HCEC 1CT (cell line): ENCODE results near the gene MEFV.
"Not testable (repeated sequence)": the region's sequence is repeated elsewhere in the genome, so short reads cannot be mapped to it uniquely, and the experiment has no call there.

ENCODE experiments used
- DNase-seq: peaks from one replicate; pipeline ENCODE4 v3.0.0-alpha.2; 2017

MEFV gene

DNA sequence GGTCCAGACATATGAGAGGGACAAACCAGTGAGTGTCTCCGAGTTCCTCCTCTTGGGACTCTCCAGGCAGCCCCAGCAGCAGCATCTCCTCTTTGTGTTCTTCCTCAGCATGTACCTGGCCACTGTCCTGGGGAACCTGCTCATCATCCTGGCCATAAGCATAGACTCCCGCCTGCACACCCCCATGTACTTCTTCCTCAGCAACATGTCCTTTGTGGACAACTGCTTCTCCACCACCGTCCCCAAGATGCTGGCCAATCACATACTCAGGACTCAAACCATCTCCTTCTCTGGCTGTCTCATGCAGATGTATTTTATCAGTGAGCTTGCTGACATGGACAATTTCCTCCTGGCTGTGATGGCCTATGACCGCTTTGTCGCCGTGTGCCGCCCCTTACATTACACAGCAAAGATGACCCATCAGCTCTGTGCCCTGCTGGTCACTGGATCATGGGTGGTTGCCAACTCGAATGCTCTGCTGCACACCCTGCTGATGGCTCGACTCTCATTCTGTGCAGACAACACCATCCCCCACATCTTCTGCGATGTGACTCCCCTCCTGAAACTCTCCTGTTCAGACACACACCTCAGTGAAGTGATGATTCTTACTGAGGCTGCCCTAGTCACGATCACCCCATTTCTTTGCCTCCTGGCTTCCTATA, 40.7 kb downstream of the MEFV start:
- no peak for DNase-seq

- DNase-seq: peak; percentile 10
Observed at GRCh38 chr16:3214904-3215600, 41.4 kb downstream of the MEFV start.

DNA sequence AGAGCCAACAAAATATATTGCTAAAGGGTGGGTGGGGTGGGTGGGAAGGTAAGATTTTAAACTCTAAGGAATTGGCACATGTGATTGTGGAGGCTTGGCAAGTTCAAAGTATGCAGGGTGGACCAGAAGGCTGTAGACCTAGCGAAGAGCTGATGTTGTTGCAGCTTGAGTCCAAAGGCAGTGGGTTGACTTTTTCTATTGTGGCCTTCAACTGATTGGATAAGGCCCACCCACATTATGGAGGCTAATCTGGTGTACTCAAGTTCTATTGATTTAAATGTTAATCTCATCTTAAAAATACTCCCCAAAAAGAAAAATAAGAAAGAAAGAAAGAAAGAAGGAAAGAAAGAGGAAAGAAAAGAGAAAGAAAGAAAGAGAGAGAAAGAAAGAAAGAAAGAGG, 43.9 kb downstream of the MEFV start:
- no peak for DNase-seq

- DNase-seq: no peak
Observed at GRCh38 chr16:3212006-3212405, 44.4 kb downstream of the MEFV start.

GRCh38 chr16:3207086-3207953, 49.1 kb downstream of the MEFV start:
- no peak for DNase-seq

GRCh38 chr16:3205939-3206338, 50.5 kb downstream of the MEFV start:
- DNase-seq: not testable (repeated sequence)

DNA sequence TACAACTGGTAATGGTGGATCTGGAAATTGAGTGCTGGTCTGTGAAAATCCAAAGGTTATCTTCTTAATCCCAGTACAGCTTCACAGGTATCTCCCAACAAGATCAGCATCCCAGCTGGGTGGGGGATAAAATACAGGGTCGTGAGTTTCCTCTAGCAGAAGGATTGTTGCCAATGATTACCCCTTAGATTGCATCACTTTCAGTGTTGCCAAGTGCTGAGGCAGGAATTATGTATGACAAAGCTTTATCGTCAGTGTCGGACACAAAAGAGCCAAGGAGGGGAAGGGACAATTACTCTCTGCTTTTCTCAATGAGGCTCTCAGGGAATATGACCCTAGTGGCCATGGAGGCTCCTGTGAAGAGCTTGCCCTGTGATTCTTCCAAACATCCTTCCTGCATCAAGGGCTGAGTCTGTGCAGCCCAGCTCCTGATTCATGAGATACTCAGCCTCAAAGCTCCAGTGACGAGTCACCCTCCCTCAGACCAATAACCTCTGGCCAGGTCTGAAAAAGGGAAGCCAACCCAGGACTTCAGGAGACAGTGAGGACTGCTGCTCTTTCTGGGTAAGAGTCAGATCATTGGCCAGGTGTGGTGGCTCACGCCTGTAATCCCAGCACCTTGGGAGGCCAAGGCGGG, 53.4 kb downstream of the MEFV start:
- DNase-seq: no peak

GRCh38 chr16:3198334-3199072, 57.9 kb downstream of the MEFV start:
- no peak for DNase-seq

DNA sequence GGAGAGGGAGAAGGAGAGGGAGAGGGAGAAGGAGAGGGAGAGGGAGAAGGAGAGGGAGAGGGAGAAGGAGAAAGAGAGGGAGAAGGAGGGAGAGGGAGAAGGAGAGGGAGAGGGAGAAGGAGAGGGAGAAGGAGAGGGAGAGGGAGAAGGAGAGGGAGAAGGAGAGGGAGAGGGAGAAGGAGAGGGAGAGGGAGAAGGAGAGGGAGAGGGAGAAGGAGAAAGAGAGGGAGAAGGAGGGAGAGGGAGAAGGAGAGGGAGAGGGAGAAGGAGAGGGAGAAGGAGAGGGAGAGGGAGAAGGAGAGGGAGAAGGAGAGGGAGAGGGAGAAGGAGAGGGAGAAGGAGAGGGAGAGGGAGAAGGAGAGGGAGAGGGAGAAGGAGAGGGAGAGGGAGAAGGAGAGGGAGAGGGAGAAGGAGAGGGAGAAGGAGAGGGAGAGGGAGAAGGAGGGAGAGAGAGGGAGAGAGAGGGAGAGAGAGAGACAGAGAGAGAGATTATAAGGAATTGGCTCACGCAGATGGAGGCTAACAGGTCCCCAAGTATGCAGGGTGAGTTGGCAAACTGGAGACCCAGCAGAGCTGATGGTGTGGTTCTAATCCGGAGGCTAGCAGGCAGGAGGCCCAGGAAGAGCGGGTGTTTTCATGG, 58.6 kb downstream of the MEFV start:
- DNase-seq: not testable (repeated sequence)

DNA sequence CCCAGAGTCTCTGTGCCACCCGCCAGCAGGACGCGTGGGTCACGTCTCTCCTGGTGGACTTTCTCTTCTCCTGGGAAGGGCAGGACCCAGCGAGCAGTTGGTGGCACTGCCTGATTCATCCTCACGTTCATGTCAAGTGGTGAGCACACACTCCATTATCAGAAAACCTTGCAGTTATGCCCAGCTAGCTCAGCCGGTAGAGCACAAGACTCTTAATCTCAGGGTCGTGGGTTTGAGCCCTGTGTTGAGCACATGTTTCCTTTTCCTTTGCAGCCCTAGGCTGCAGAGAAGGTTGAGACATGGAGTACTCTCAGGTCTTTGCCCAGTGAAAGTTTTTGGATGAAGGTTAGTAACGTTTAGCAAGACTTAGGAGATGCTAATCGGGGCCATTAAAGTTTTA, 60.5 kb downstream of the MEFV start:
- no peak for DNase-seq

DNA sequence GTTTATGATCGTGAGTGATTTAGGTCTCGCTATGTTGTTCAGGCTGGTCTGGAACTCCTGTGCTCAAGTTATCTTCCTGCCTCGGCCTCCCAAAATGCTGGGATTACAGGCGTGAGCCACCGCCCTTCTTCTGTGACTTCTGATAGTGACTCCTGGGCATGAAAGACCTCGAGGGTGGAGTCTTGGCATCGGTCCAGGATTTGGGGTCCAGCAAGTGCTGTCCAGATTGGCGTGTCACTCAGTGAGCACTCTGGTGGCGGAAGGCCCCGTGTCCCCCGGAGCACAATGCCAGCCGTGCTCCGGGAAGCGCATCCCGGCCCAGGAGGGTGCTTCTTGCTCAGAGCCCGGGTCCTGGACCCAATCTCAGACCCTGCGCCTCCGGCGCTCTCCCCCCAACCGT, 61.6 kb downstream of the MEFV start:
- no peak for DNase-seq

GRCh38 chr16:3193221-3194212, 62.9 kb downstream of the MEFV start:
- DNase-seq: no peak

DNA sequence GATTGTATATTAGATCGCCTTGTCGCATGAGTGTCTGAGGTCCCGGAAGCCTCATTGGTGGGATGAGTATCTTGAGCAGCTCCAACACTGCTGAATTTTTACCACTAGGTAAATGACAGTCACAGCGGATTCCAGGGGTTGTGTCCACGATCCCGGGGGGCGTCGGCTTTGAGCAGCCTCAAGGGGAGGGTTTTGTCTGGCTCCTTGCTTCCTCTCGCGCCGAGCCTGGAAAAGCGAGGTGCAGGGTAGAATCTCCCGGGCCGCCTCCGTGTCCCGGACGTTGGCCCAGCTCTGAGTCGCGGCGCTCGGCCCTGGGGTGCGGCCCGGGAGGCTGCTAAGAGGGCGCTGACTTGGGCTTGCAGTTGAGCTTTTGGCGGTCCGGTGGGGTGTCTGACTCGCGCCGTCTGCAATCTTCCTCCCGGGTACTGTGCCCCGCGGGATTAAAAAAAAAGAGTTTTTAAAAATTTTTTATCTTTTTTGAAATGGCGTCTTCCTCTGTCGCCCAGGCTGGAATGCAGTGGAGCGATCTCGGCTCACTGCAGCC, 63.9 kb downstream of the MEFV start:
- no peak for DNase-seq
